Astrocyte (in vitro differentiated cells and primary cell): Measurements from ENCODE around the gene C11orf52. TPM values are rescaled to one million over a fixed set of nuclear protein-coding genes. Genes with fewer than 3 reads are reported as not detected.
"Not testable (repeated sequence)": the region's sequence is repeated elsewhere in the genome, so short reads cannot be mapped to it uniquely, and the experiment has no call there.

Experiments
- DNase-seq: peaks from one replicate; pipeline ENCODE4 v3.0.0-alpha.2; 2010; ENCODE audit warnings: low read depth
- FAIRE-seq: peaks from 2 replicates; lab custom pipeline; 2011; peaks lifted over from hg19 to GRCh38; lab: Jason Lieb, UNC
- H2AFZ ChIP-seq: 2 replicates; pipeline ENCODE4 v1.6.0; 2012; ENCODE audit warnings: low read depth, low read length, inconsistent platforms
- H3K27ac ChIP-seq: 2 replicates; pipeline ENCODE4 v1.5.1; 2011; ENCODE audit warnings: low read depth, low read length, inconsistent platforms
- H3K27me3 ChIP-seq: 2 replicates; pipeline ENCODE4 v1.6.0; 2011; ENCODE audit warnings: low read length, inconsistent platforms; ENCODE audit not compliant: insufficient read depth
- H3K36me3 ChIP-seq: 2 replicates; pipeline ENCODE4 v1.5.1; 2011; ENCODE audit warnings: low read length, inconsistent platforms; ENCODE audit not compliant: insufficient read depth
- H3K4me1 ChIP-seq: 2 replicates; pipeline ENCODE4 v1.5.1; 2011; ENCODE audit warnings: low read length, inconsistent platforms; ENCODE audit not compliant: insufficient read depth
- H3K4me2 ChIP-seq: 2 replicates; pipeline ENCODE4 v1.6.0; 2012; ENCODE audit warnings: low read length, inconsistent platforms
- H3K4me3 ChIP-seq: 2 replicates; pipeline ENCODE4 v1.5.1; 2011; ENCODE audit warnings: low read depth, mild to moderate bottlenecking, low read length, inconsistent platforms; ENCODE audit not compliant: insufficient read depth
- H3K79me2 ChIP-seq: 2 replicates; pipeline ENCODE4 v1.6.0; 2012; ENCODE audit warnings: mild to moderate bottlenecking, low read length, inconsistent platforms; ENCODE audit not compliant: insufficient read depth
- H3K9ac ChIP-seq: 2 replicates; pipeline ENCODE4 v1.6.0; 2012; ENCODE audit warnings: mild to moderate bottlenecking, low read length, inconsistent platforms
- H3K9me3 ChIP-seq: 2 replicates; pipeline ENCODE4 v1.5.1; 2012; ENCODE audit warnings: low read depth, mild to moderate bottlenecking, low read length, inconsistent platforms; ENCODE audit not compliant: insufficient read depth
- H4K20me1 ChIP-seq: 2 replicates; pipeline ENCODE4 v1.6.0; 2012; ENCODE audit warnings: low read length, inconsistent platforms; ENCODE audit not compliant: insufficient read depth
- H3K27ac Mint-ChIP-seq: one replicate; pipeline ENCODE4 v1.8.0; 2021; ENCODE audit warnings: mild to moderate bottlenecking, mixed read lengths; ENCODE audit not compliant: unreplicated experiment
- H3K27me3 Mint-ChIP-seq: one replicate; pipeline ENCODE4 v1.8.0; 2021; ENCODE audit warnings: low read depth, mixed read lengths; ENCODE audit not compliant: unreplicated experiment
- H3K36me3 Mint-ChIP-seq: one replicate; pipeline ENCODE4 v1.8.0; 2021; ENCODE audit warnings: low read depth, mixed read lengths; ENCODE audit not compliant: unreplicated experiment
- H3K4me1 Mint-ChIP-seq: one replicate; pipeline ENCODE4 v1.8.0; 2021; ENCODE audit warnings: low read depth, mixed read lengths; ENCODE audit not compliant: unreplicated experiment
- H3K4me3 Mint-ChIP-seq: one replicate; pipeline ENCODE4 v1.8.0; 2021; ENCODE audit warnings: mild to moderate bottlenecking, moderate library complexity, mixed read lengths; ENCODE audit not compliant: unreplicated experiment
- H3K9me3 Mint-ChIP-seq: one replicate; pipeline ENCODE4 v1.8.0; 2021; ENCODE audit warnings: mild to moderate bottlenecking, mixed read lengths; ENCODE audit not compliant: unreplicated experiment
- CTCF ChIP-seq: IDR thresholded peaks from 2 replicates; pipeline ENCODE4 v1.5.1; 2011; ENCODE audit warnings: low read depth, mild to moderate bottlenecking, inconsistent platforms, low read length, moderate library complexity; ENCODE audit not compliant: insufficient read depth
- EZH2 ChIP-seq: IDR thresholded peaks from 2 replicates; pipeline ENCODE4 v1.6.1; 2012; ENCODE audit warnings: mild to moderate bottlenecking, low read length, inconsistent platforms; ENCODE audit not compliant: insufficient read depth
- total RNA-seq: library from RNA; stranded (reverse); gene quantifications from 2 replicates; pipeline ENCODE4 v1.2.1, GENCODE V29; 2021

The C11orf52 gene
- total RNA-seq, 1 donor from 2014 or later: 0.50 TPM

GRCh38 chr11:111926505-111927391, 8.0 kb downstream of the C11orf52 start:
- H3K4me3 ChIP-seq: peak overlapping the region; percentile 66
- peak overlapping the region; percentile 86 for H3K9ac ChIP-seq
- peak overlapping the region; percentile 87 for H3K27ac Mint-ChIP-seq
- FAIRE-seq (no peak), DNase-seq (peak; percentile 87)
- H4K20me1 ChIP-seq: no peaks in the 10 kb centered on the region
- TF ChIP-seq CTCF (no peak), EZH2 (no peak)
- no peaks in the 10 kb centered on the region for H3K36me3 ChIP-seq
- no peaks in the 10 kb centered on the region for H3K79me2 ChIP-seq
- no peaks in the 10 kb centered on the region for H3K9me3 ChIP-seq
- no peaks in the 10 kb centered on the region for H3K27me3 Mint-ChIP-seq
- no peaks in the 10 kb centered on the region for H3K27me3 ChIP-seq
- H3K4me1 Mint-ChIP-seq: peaks cover 9% of the 10 kb centered on the region
- H2AFZ ChIP-seq: peak overlapping the region; percentile 96
- H3K9me3 Mint-ChIP-seq: no peaks in the 10 kb centered on the region
- peak overlapping the region; percentile 92 for H3K4me2 ChIP-seq
- H3K4me1 ChIP-seq: peaks cover 21% of the 10 kb centered on the region
- peak overlapping the region; percentile 83 for H3K4me3 Mint-ChIP-seq
- peak overlapping the region; percentile 83 for H3K27ac ChIP-seq
- no peaks in the 10 kb centered on the region for H3K36me3 Mint-ChIP-seq

GRCh38 chr11:111930472-111930871, 11.8 kb downstream of the C11orf52 start:
- Histone ChIP-seq H3K4me2 (no peak overlapping the region), H3K36me3 (no peaks in the 10 kb centered on the region), H2AFZ (no peak overlapping the region), H3K4me3 (no peak overlapping the region), H3K9ac (no peak overlapping the region), H3K9me3 (no peaks in the 10 kb centered on the region), H3K27ac (no peak overlapping the region), H4K20me1 (no peaks in the 10 kb centered on the region), H3K79me2 (no peaks in the 10 kb centered on the region), H3K4me1 (peaks cover 8% of the 10 kb centered on the region), H3K27me3 (no peaks in the 10 kb centered on the region)
- Mint-ChIP-seq H3K27ac (no peak overlapping the region), H3K9me3 (no peaks in the 10 kb centered on the region), H3K4me1 (peaks cover 8% of the 10 kb centered on the region), H3K4me3 (no peak overlapping the region), H3K27me3 (no peaks in the 10 kb centered on the region), H3K36me3 (no peaks in the 10 kb centered on the region)
- DNase-seq (no peak), FAIRE-seq (no peak)
- TF ChIP-seq EZH2: no peak
- no peak for TF ChIP-seq CTCF

GRCh38 chr11:111932611-111932950, 13.9 kb downstream of the C11orf52 start:
- Histone ChIP-seq H3K27ac (no peak overlapping the region), H3K36me3 (no peaks in the 10 kb centered on the region), H3K4me1 (peaks cover 12% of the 10 kb centered on the region), H3K27me3 (no peaks in the 10 kb centered on the region), H4K20me1 (no peaks in the 10 kb centered on the region), H2AFZ (no peak overlapping the region), H3K9ac (no peak overlapping the region), H3K9me3 (no peaks in the 10 kb centered on the region), H3K4me3 (no peak overlapping the region), H3K79me2 (no peaks in the 10 kb centered on the region), H3K4me2 (no peak overlapping the region)
- no peak overlapping the region for H3K27ac Mint-ChIP-seq
- DNase-seq (no peak), FAIRE-seq (no peak)
- no peaks in the 10 kb centered on the region for H3K9me3 Mint-ChIP-seq
- no peak overlapping the region for H3K4me3 Mint-ChIP-seq
- H3K36me3 Mint-ChIP-seq: no peaks in the 10 kb centered on the region
- peaks cover 15% of the 10 kb centered on the region for H3K4me1 Mint-ChIP-seq
- TF ChIP-seq EZH2: no peak
- TF ChIP-seq CTCF: no peak
- H3K27me3 Mint-ChIP-seq: no peaks in the 10 kb centered on the region

GRCh38 chr11:111933176-111933575, 14.5 kb downstream of the C11orf52 start:
- not testable (repeated sequence) for H4K20me1 ChIP-seq, H3K79me2 ChIP-seq, H3K4me3 ChIP-seq, H2AFZ ChIP-seq, H3K27me3 ChIP-seq, H3K9me3 Mint-ChIP-seq, H3K36me3 ChIP-seq, H3K4me3 Mint-ChIP-seq, H3K27ac ChIP-seq, H3K9ac ChIP-seq, H3K4me2 ChIP-seq, H3K36me3 Mint-ChIP-seq, FAIRE-seq, H3K27me3 Mint-ChIP-seq, H3K27ac Mint-ChIP-seq, DNase-seq, H3K9me3 ChIP-seq
- peaks cover 18% of the 10 kb centered on the region for H3K4me1 ChIP-seq
- H3K4me1 Mint-ChIP-seq: peaks cover 19% of the 10 kb centered on the region
